Liver (tissue), 3 donors: ENCODE data around the gene GPR137C.

Source experiments
- ATF3 ChIP-seq: IDR thresholded peaks from 2 replicates; pipeline ENCODE4 v1.6.1; 2016; ENCODE audit warnings: antibody characterized with exemption
- CTCF ChIP-seq: fragments of 150-350 bp; IDR thresholded peaks from 2 replicates; pipeline ENCODE4 v1.5.1; 2017; ENCODE audit warnings: improper control_type of control experiment, low read depth, low read length; ENCODE audit not compliant: missing input control
- EGR1 ChIP-seq, 2 donors: IDR thresholded peaks; 2 replicates each; pipeline ENCODE4 v1.6.1; 2016 to 2018; ENCODE audit warnings: antibody characterized with exemption in 2 of 2, low read depth in 2 of 2
- GABPA ChIP-seq, 2 donors: IDR thresholded peaks in 1 of 2; conservative IDR thresholded peaks in 1 of 2; 2 replicates each; pipeline ENCODE4 v1.6.1; 2016; ENCODE audit warnings: antibody characterized with exemption in 2 of 2, mild to moderate bottlenecking in 1 of 2, moderate library complexity in 1 of 2
- JUND ChIP-seq, 2 donors: IDR thresholded peaks; 2 replicates each; pipeline ENCODE4 v1.6.1; 2016; ENCODE audit warnings: antibody characterized with exemption in 2 of 2
- MAX ChIP-seq: IDR thresholded peaks from 2 replicates; pipeline ENCODE4 v1.6.1; 2016; ENCODE audit warnings: antibody characterized with exemption
- NR2F2 ChIP-seq: IDR thresholded peaks from 2 replicates; pipeline ENCODE4 v1.6.1; 2016; ENCODE audit warnings: antibody characterized with exemption
- RAD21 ChIP-seq, 2 donors: IDR thresholded peaks; 2 replicates each; pipeline ENCODE4 v1.6.1; 2016; ENCODE audit warnings: antibody characterized with exemption in 2 of 2, mild to moderate bottlenecking in 2 of 2
- REST ChIP-seq: IDR thresholded peaks from 2 replicates; pipeline ENCODE4 v1.6.1; 2016; ENCODE audit warnings: antibody characterized with exemption, mild to moderate bottlenecking
- YY1 ChIP-seq: IDR thresholded peaks from 2 replicates; pipeline ENCODE4 v1.6.1; 2016; ENCODE audit warnings: antibody characterized with exemption, mild to moderate bottlenecking
- donor health status: healthy.
- donor health status: healthy.

GRCh38 chr14:52527052-52527451, 25.6 kb upstream of the GPR137C start:
- TF ChIP-seq CTCF (no peak), RAD21 (IDR thresholded peaks at IDR 0.05) (no peak), GABPA (IDR thresholded peaks at IDR 0.05 in 1 of 2, conservative IDR thresholded peaks at IDR 0.05 in 1 of 2) (no peak), REST (no peak), MAX (no peak), EGR1 (IDR thresholded peaks at IDR 0.05; ENCODE audit: low read depth in 2 of 2) (no peak), ATF3 (no peak), JUND (IDR thresholded peaks at IDR 0.05) (no peak), YY1 (no peak), NR2F2 (no peak)
